Activated CD4-positive, alpha-beta memory T cell treated with anti-CD3 and anti-CD28 coated beads, Interleukin-2, amount 10 ng/mL, durations not matched to agents 7 days and 5 days (primary cell): ENCODE data around the gene CANX. TPM values are rescaled to one million over a fixed set of nuclear protein-coding genes. Genes with fewer than 3 reads are reported as not detected.

Experiments
- CTCF ChIA-PET: fragments of 350-600 bp; sonication (Branson Sonifier 250); formaldehyde crosslinking; loops from one replicate; lab custom pipeline; 2021; ENCODE audit warnings: antibody characterized with exemption, inconsistent platforms; lab: Charles Lee
- POLR2A ChIA-PET: fragments of 350-600 bp; sonication (Branson Sonifier 250); formaldehyde crosslinking; loops from one replicate; lab custom pipeline; 2021; ENCODE audit warnings: antibody characterized with exemption; lab: Charles Lee
- DNase-seq: peaks from one replicate; pipeline ENCODE4 v3.0.0-alpha.2; 2020
- H3K27ac Mint-ChIP-seq: one replicate; pipeline ENCODE4 v1.8.0; 2021; ENCODE audit warnings: mild to moderate bottlenecking, mixed read lengths
- H3K27me3 Mint-ChIP-seq: one replicate; pipeline ENCODE4 v1.8.0; 2021; ENCODE audit warnings: mixed read lengths
- H3K36me3 Mint-ChIP-seq: one replicate; pipeline ENCODE4 v1.8.0; 2021; ENCODE audit warnings: low read depth, mixed read lengths
- H3K4me1 Mint-ChIP-seq: one replicate; pipeline ENCODE4 v1.8.0; 2021; ENCODE audit warnings: mixed read lengths
- H3K4me3 Mint-ChIP-seq: one replicate; pipeline ENCODE4 v1.8.0; 2021; ENCODE audit warnings: mild to moderate bottlenecking, mixed read lengths
- H3K9me3 Mint-ChIP-seq: one replicate; pipeline ENCODE4 v1.8.0; 2021; ENCODE audit warnings: mixed read lengths
- total RNA-seq, 2 experiments: library from RNA; stranded (reverse); gene quantifications; one replicate each; pipeline ENCODE4 v1.2.3, GENCODE V29; 2021

The CANX gene
- total RNA-seq, 2 experiments from 2014 or later, result 418 to 428 TPM

GRCh38 chr5:179716286-179716685, 17.5 kb downstream of the CANX start:
- no peak for DNase-seq
- no peaks in the 10 kb centered on the region for H3K27me3 Mint-ChIP-seq
- H3K27ac Mint-ChIP-seq, result peak overlapping the region; percentile 48
- POLR2A ChIA-PET, result interaction anchor here (0.8 to 1.2 kb wide), 3 partner anchors 14 to 95 kb away, joined by 3 to 6 read pairs (median 3); no protein-coding TSS in a partner anchor
- peaks cover 61% of the 10 kb centered on the region for H3K36me3 Mint-ChIP-seq
- H3K4me3 Mint-ChIP-seq, result no peak overlapping the region
- no peaks in the 10 kb centered on the region for H3K9me3 Mint-ChIP-seq
- peaks cover 14% of the 10 kb centered on the region for H3K4me1 Mint-ChIP-seq
- CTCF ChIA-PET, result interaction anchor here (0.6 to 1.2 kb wide), 2 partner anchors 21 to 54 kb away, joined by 3 read pairs; no protein-coding TSS in a partner anchor

- H3K27me3 Mint-ChIP-seq, result no peaks in the 10 kb centered on the region
- no peak overlapping the region for H3K4me3 Mint-ChIP-seq
- ChIA-PET POLR2A (interaction anchor here (0.6 to 1.3 kb wide), 3 partner anchors 12 to 20 kb away, joined by 3 to 7 read pairs (median 3); partner anchors contain the start of gene MAML1), CTCF (no interaction called here)
- H3K4me1 Mint-ChIP-seq, result peaks cover 22% of the 10 kb centered on the region
- H3K27ac Mint-ChIP-seq, result no peak overlapping the region
- peaks cover 72% of the 10 kb centered on the region for H3K36me3 Mint-ChIP-seq
- DNase-seq, result no peak
- H3K9me3 Mint-ChIP-seq, result no peaks in the 10 kb centered on the region
Measured at GRCh38 chr5:179720222-179720621, 21.5 kb downstream of the CANX start.

GRCh38 chr5:179724163-179724562, 25.4 kb downstream of the CANX start:
- Mint-ChIP-seq H3K36me3 (peaks cover 73% of the 10 kb centered on the region), H3K4me3 (no peak overlapping the region), H3K27ac (no peak overlapping the region), H3K9me3 (no peaks in the 10 kb centered on the region), H3K27me3 (no peaks in the 10 kb centered on the region), H3K4me1 (peaks cover 12% of the 10 kb centered on the region)
- ChIA-PET POLR2A (no interaction called here), CTCF (interaction anchor here (0.6 to 0.7 kb wide), 2 partner anchors 9 to 116 kb away, joined by 3 read pairs; no protein-coding TSS in a partner anchor)
- no peak for DNase-seq

GRCh38 chr5:179727106-179727505, 28.3 kb downstream of the CANX start:
- no peaks in the 10 kb centered on the region for H3K27me3 Mint-ChIP-seq
- DNase-seq, result no peak
- peaks cover 25% of the 10 kb centered on the region for H3K4me1 Mint-ChIP-seq
- ChIA-PET POLR2A (interaction anchor here (1.0 kb wide), 1 partner anchor 26 kb away, joined by 3 read pairs; no protein-coding TSS in a partner anchor), CTCF (no interaction called here)
- peaks cover 78% of the 10 kb centered on the region for H3K36me3 Mint-ChIP-seq
- no peak overlapping the region for H3K27ac Mint-ChIP-seq
- no peaks in the 10 kb centered on the region for H3K9me3 Mint-ChIP-seq
- H3K4me3 Mint-ChIP-seq, result no peak overlapping the region

GRCh38 chr5:179729303-179729702, 30.5 kb downstream of the CANX start:
- POLR2A ChIA-PET, result interaction anchor here (1.9 to 2.2 kb wide), 2 partner anchors 30 to 33 kb away, joined by 7 to 8 read pairs; no protein-coding TSS in a partner anchor
- Mint-ChIP-seq H3K4me1 (peaks cover 20% of the 10 kb centered on the region), H3K27ac (peak overlapping the region; percentile 26), H3K4me3 (no peak overlapping the region), H3K27me3 (no peaks in the 10 kb centered on the region), H3K36me3 (peaks cover 63% of the 10 kb centered on the region), H3K9me3 (no peaks in the 10 kb centered on the region)
- DNase-seq, result no peak
- CTCF ChIA-PET, result interaction anchor here (1.6 kb wide), 1 partner anchor 27 kb away, joined by 5 read pairs; no protein-coding TSS in a partner anchor

GRCh38 chr5:179729727-179730126, 31.0 kb downstream of the CANX start:
- no peak overlapping the region for H3K4me3 Mint-ChIP-seq
- peaks cover 64% of the 10 kb centered on the region for H3K36me3 Mint-ChIP-seq
- DNase-seq, result no peak
- no peaks in the 10 kb centered on the region for H3K27me3 Mint-ChIP-seq
- POLR2A ChIA-PET, result interaction anchor here (1.1 to 2.2 kb wide), 3 partner anchors 30 to 33 kb away, joined by 3 to 8 read pairs (median 7); no protein-coding TSS in a partner anchor
- H3K4me1 Mint-ChIP-seq, result peaks cover 24% of the 10 kb centered on the region
- CTCF ChIA-PET, result interaction anchor here (1.0 to 1.6 kb wide), 2 partner anchors 27 to 34 kb away, joined by 3 to 5 read pairs; no protein-coding TSS in a partner anchor
- H3K27ac Mint-ChIP-seq, result peak overlapping the region; percentile 26
- H3K9me3 Mint-ChIP-seq, result no peaks in the 10 kb centered on the region

GRCh38 chr5:179730356-179730755, 31.6 kb downstream of the CANX start:
- H3K27ac Mint-ChIP-seq, result peak overlapping the region; percentile 67
- H3K27me3 Mint-ChIP-seq, result no peaks in the 10 kb centered on the region
- peaks cover 66% of the 10 kb centered on the region for H3K36me3 Mint-ChIP-seq
- no peaks in the 10 kb centered on the region for H3K9me3 Mint-ChIP-seq
- no peak overlapping the region for H3K4me3 Mint-ChIP-seq
- POLR2A ChIA-PET, result interaction anchor here (1.0 to 3.0 kb wide), 6 partner anchors 9 to 113 kb away, joined by 3 to 8 read pairs (median 5); no protein-coding TSS in a partner anchor
- CTCF ChIA-PET, result interaction anchor here (1.0 to 1.6 kb wide), 2 partner anchors 28 to 33 kb away, joined by 3 to 5 read pairs; no protein-coding TSS in a partner anchor
- no peak for DNase-seq
- peaks cover 27% of the 10 kb centered on the region for H3K4me1 Mint-ChIP-seq

- peaks cover 64% of the 10 kb centered on the region for H3K36me3 Mint-ChIP-seq
- no peaks in the 10 kb centered on the region for H3K9me3 Mint-ChIP-seq
- H3K27me3 Mint-ChIP-seq, result no peaks in the 10 kb centered on the region
- CTCF ChIA-PET, result interaction anchor here (0.6 to 2.6 kb wide), 3 partner anchors 30 to 107 kb away, joined by 3 to 12 read pairs (median 3); partner anchors contain the start of gene HNRNPH1
- peaks cover 29% of the 10 kb centered on the region for H3K4me1 Mint-ChIP-seq
- peak overlapping the region; percentile 67 for H3K27ac Mint-ChIP-seq
- no peak for DNase-seq
- no peak overlapping the region for H3K4me3 Mint-ChIP-seq
- POLR2A ChIA-PET, result interaction anchor here (1.0 to 3.0 kb wide), 6 partner anchors 8 to 172 kb away, joined by 3 to 8 read pairs (median 6); no protein-coding TSS in a partner anchor
Measured at GRCh38 chr5:179730852-179731251, 32.1 kb downstream of the CANX start.

GRCh38 chr5:179731791-179732411, 33.1 kb downstream of the CANX start:
- peak overlapping the region; percentile 72 for H3K4me3 Mint-ChIP-seq
- ChIA-PET POLR2A (interaction anchor here (0.6 to 3.0 kb wide), 23 partner anchors 10 to 1528 kb away, joined by 3 to 30 read pairs (median 5); partner anchors contain the start of genes HNRNPAB, HNRNPH1 and SQSTM1), CTCF (interaction anchor here (0.7 to 2.6 kb wide), 7 partner anchors 31 to 124 kb away, joined by 3 to 12 read pairs (median 4); partner anchors contain the start of gene HNRNPH1)
- peaks cover 32% of the 10 kb centered on the region for H3K4me1 Mint-ChIP-seq
- peak overlapping the region; percentile 81 for H3K27ac Mint-ChIP-seq
- no peaks in the 10 kb centered on the region for H3K27me3 Mint-ChIP-seq
- H3K36me3 Mint-ChIP-seq, result peaks cover 59% of the 10 kb centered on the region
- no peaks in the 10 kb centered on the region for H3K9me3 Mint-ChIP-seq
- peak; percentile 23 for DNase-seq

GRCh38 chr5:179732412-179732917, 33.7 kb downstream of the CANX start, which contains the start of gene MAML1:
MAML1 (plus strand) TSS chr5:179732822; CDS start chr5:179733113, 291 bp downstream.
- Mint-ChIP-seq H3K9me3 (no peaks in the 10 kb centered on the region), H3K27me3 (no peaks in the 10 kb centered on the region), H3K27ac (peak within 1 kb of the TSS; percentile 87), H3K4me3 (peak within 1 kb of the TSS; percentile 96), H3K4me1 (peaks cover 37% of the 10 kb centered on the region), H3K36me3 (peaks cover 59% of the 10 kb centered on the region)
- CTCF ChIA-PET, result interaction anchor here (0.7 to 2.6 kb wide), 7 partner anchors 30 to 124 kb away, joined by 3 to 12 read pairs (median 4); partner anchors contain the start of gene HNRNPH1
- DNase-seq, result peak; percentile 100
- POLR2A ChIA-PET, result interaction anchor here (0.6 to 3.0 kb wide), 25 partner anchors 11 to 1528 kb away, joined by 3 to 30 read pairs (median 5); partner anchors contain the start of genes HNRNPAB, HNRNPH1 and SQSTM1

GRCh38 chr5:179732918-179733771, 34.4 kb downstream of the CANX start:
- CTCF ChIA-PET, result interaction anchor here (0.9 to 2.6 kb wide), 7 partner anchors 20 to 125 kb away, joined by 3 to 12 read pairs (median 6); partner anchors contain the start of gene HNRNPH1
- Mint-ChIP-seq H3K9me3 (no peaks in the 10 kb centered on the region), H3K36me3 (peaks cover 57% of the 10 kb centered on the region), H3K27ac (peak overlapping the region; percentile 87), H3K4me3 (peak overlapping the region; percentile 96), H3K4me1 (peaks cover 43% of the 10 kb centered on the region), H3K27me3 (no peaks in the 10 kb centered on the region)
- peak; percentile 49 for DNase-seq
- POLR2A ChIA-PET, result interaction anchor here (0.6 to 3.0 kb wide), 20 partner anchors 13 to 1529 kb away, joined by 3 to 30 read pairs (median 6); partner anchors contain the start of genes CBY3, HNRNPAB, HNRNPH1 and SQSTM1
